HG02852 (cell line): ENCODE measurements around the gene FOXD1.
"Not testable (repeated sequence)": the region's sequence is repeated elsewhere in the genome, so short reads cannot be mapped to it uniquely, and the experiment has no call there.

Experiments used
- ATAC-seq: cut with Tn5 transposase; IDR thresholded peaks from one replicate; pipeline ENCODE4 v1.9.1; 2021; ENCODE audit warnings: mild to moderate bottlenecking, moderate library complexity; ENCODE audit not compliant: unreplicated experiment

FOXD1 gene

DNA sequence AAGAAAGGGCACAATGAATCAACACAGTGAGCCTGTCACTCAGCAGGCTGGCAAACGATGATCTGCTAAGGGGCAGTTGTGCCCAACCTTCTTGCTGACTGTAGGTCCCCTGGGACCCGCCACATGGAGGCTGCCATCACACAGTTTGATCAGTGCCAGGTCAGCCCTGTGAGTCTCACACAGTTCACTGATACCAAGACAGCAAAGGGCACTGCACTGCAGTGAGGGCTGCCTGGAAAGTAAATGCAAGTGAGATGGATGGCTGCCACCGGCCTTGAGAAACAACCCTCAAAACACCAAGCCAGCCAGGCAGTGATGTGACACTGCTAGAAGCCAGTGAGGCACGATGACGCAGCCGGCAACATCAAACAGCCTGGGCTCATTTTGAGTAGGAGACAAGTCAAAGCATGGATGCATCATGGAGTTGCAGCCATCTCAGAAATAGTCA, 30.3 kb downstream of the FOXD1 start:
- no peak for ATAC-seq

DNA sequence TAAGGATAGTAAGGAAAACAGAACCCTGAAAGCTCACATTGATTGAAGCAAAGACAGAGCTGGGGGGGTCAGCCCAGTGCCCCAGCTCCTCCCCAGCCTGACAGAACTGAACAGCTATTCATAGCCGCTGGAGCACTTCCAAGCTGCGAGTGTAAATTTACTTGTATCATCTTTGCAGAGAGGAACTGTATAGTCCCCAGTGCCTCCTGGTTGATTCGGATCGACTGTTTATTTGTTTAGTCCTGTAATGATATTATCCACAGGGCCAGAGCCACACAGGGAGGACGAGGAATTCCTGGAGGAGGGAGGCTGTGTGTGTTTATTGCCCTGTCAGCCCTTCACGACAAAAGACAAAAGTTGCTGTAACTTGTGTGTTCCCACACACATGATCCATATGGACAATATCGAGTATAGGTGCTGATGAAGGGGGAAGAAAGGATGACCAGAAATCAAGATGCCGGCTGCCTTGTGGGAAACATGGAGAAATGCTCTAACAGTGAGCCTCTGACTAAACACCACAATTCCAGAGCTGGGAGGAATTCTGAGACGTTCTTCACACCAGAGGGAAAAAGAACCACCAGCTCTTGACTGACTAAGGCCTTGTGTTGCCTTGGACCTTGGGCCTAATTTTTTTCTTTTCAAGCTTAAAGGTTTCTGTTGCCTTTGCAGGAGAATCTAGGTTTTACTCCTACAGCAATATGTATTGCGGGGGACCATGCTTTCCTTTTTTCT, 31.1 kb downstream of the FOXD1 start:
- no peak for ATAC-seq

DNA sequence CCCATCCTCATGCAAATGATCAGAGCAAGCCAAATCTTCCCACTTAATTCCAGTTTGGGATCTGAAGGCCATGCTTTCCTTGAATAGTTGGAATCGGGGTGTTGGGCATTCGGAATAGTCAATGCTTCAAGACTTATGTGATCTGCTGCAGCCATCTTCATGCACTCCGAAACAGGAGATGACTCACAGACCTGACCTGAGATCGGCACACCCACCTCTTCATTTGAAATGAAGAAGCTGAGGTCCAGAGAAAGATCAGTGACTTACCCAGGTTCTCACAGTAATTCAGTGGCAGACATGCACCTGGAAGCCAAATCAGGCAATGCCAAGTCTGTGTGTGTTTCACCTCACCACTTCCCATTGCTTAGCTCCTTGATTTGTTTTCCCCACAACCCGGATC, 33.0 kb downstream of the FOXD1 start:
- ATAC-seq = no peak

DNA sequence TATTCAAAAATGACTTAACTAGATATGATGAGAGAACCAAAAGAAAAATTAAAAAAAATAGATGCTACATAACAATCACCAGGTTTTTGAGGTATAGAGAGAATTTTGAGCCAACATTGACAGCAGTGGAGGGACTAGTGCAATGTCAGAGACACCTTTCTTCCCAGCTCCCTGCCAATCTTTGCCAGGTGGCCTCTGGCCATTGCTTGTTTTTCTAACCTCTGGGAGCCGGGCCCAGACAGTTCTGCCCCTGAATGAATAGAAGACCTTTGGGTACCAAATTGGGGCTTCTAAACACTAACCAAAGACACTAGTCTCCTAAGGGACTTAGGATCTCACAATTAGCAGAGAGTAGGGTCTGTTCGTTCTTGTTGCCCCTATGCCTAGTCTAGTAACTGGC, 33.4 kb downstream of the FOXD1 start:
- ATAC-seq = no peak

DNA sequence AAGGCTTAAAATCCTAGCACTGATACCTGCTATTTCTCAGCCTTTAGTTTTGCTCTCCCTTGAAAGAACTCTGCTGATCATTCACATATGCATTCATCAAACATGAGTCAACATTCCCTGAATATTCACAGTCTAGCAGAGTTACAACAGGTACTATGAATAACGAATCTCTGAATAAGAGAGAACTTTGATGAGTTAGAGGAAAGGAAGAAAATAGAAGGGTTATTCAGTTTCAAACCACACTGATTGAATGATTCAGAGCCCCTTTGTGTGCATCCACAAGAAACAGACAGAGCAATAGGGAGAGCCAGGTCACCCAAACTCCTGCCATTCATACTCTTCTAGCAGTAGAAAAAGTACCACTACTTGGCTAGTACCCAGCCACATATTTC, 36.0 kb downstream of the FOXD1 start:
- no peak for ATAC-seq

DNA sequence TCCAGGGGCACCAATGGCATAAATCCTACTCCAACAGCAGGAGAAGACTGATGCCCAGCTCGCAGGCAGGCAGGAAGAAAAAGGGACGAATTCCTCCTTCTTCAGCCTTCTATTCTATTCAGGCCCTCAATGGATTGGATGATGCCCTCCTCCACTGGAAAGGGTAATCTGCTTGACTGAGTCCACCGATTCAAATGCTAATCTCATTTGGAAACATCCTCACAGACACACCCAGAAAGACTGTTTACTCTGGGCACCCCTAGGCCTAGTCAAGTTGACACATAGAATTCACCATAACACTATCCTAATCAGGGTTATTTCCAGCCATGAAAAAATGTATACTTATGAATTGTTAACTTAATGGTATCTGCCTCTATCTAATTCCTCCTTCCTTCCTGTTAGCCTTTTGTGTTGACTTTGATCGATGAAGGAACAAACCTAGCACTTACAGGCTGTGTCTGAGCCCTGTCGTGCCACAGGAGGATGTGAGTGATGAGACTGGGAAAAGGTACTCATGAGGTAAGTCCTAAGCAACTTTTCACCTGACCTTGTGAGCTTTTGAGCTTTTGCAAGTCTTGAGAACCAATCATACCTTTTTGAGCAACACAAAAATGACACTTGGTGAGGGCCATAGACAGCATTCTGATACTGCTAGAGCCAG, 36.5 kb downstream of the FOXD1 start:
- ATAC-seq = no peak

DNA sequence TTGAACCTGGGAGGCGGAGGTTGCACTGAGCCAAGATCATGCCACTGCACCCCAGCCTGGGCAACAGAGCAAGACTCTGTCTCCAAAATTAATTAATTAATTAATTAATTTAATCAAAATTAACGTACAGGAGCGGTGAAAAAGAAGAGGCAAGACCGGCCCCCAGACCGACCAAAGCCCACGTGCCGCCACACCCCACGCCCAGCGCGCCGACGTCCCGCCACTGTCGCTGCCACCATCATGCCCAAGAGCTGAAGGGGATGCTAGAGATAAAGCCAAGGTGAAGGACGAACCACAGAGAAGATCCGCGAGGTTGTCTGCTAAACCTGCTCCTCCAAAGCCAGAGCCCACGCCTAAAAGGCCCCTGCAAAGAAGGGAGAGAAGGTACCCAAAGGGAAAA, 38.6 kb downstream of the FOXD1 start:
- not testable (repeated sequence) for ATAC-seq

DNA sequence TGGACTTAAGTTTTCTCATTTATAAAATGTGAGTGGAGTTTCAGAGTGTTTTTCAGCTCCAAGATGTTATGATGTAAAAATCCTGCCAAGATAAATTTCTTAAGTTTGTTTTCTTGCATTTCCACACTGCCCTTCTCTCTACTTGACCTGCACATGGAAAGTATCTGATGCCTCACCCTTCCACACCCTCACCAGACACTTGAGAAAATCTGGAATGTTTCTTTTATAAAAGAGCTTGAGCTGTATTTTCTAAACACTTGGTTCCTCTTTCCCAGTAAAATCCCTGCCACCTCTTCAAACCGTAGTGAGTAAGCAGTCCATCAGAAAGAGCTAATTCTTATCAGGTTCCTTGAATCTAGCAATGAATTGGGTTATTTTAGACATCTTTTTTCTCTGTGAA, 42.9 kb downstream of the FOXD1 start:
- ATAC-seq = no peak

DNA sequence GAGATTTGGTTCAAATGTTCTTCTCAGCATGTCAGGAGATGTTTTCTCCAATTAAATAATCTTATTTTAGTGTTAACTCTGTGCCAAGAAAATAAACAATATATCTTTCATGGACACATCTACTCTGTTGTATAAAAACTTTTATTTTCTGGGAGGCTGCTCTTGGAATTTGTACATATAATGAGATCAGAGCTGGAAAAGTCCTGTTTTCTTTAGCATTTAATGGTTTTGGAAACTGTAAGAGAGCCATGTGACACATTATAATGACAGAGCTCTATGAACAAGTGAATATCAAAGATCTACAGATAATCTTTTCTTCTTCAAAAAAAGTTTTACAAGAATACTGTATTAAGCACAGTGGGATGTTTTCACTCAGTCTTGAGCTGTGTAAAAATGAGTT, 48.8 kb downstream of the FOXD1 start:
- ATAC-seq = no peak
